H1 (cell line): ENCODE results near the gene FLRT2.

Experiments
- CEBPB ChIP-seq: IDR thresholded peaks from 2 replicates; pipeline ENCODE4 v1.6.1; 2012; ENCODE audit warnings: low read depth, low read length
- CTCF ChIP-seq, 3 experiments: IDR thresholded peaks; 1 replicate in 2 of 3; 2 replicates in 1 of 3; pipeline versions ENCODE4 v1.5.1 to v1.6.1; 2011; ENCODE audit warnings: low read length in 3 of 3, mild to moderate bottlenecking in 3 of 3, inconsistent platforms in 2 of 3, low read depth in 1 of 3, moderate library complexity in 1 of 3; ENCODE audit not compliant: insufficient read depth in 1 of 3; ENCODE audit errors: control extremely low read depth in 1 of 3
- JUND ChIP-seq: IDR thresholded peaks from 2 replicates; pipeline ENCODE4 v1.6.1; 2011; ENCODE audit warnings: mild to moderate bottlenecking, improper control_type of control experiment, low read length
- POLR2AphosphoS5 ChIP-seq: IDR thresholded peaks from 2 replicates; pipeline ENCODE4 v1.6.1; 2011; ENCODE audit warnings: low read depth, low read length

GRCh38 chr14:85554106-85554505 lies 24.2 kb downstream of the FLRT2 start:
- no peak for TF ChIP-seq CTCF (IDR thresholded peaks at IDR 0.05; ENCODE audit: control extremely low read depth in 1 of 3, insufficient read depth in 1 of 3, low read depth in 1 of 3, low read length in 3 of 3)
- no peak for TF ChIP-seq CEBPB
- no peak for TF ChIP-seq JUND
- TF ChIP-seq POLR2AphosphoS5, result no peak
